Central memory CD8-positive, alpha-beta T cell (primary cell): ENCODE data around the gene CAMTA1.

Experiments
- ATAC-seq: fragments of 150-1000 bp; cut with Tn5 transposase; replicated peaks from 2 replicates; pipeline ENCODE4 v1.10.0; 2022; ENCODE audit warnings: mild to moderate bottlenecking, moderate FRiP score, moderate number of reproducible peaks; ENCODE audit not compliant: poor library complexity, severe bottlenecking; ENCODE audit errors: extremely low read depth
- DNase-seq, 2 donors: peaks; one replicate each; pipeline ENCODE4 v3.0.0; 2021; ENCODE audit warnings: low spot score in 2 of 2
- H3K27ac Mint-ChIP-seq: one replicate; pipeline ENCODE4 v1.8.0; 2022; ENCODE audit warnings: low read depth, mild to moderate bottlenecking, moderate library complexity, mixed read lengths
- H3K27me3 Mint-ChIP-seq: one replicate; pipeline ENCODE4 v1.8.0; 2022; ENCODE audit warnings: mixed read lengths
- H3K36me3 Mint-ChIP-seq: one replicate; pipeline ENCODE4 v1.8.0; 2022; ENCODE audit warnings: mild to moderate bottlenecking, moderate library complexity, mixed read lengths; ENCODE audit not compliant: insufficient read depth
- H3K4me1 Mint-ChIP-seq: one replicate; pipeline ENCODE4 v1.8.0; 2022; ENCODE audit warnings: mixed read lengths
- H3K4me3 Mint-ChIP-seq: one replicate; pipeline ENCODE4 v1.8.0; 2022; ENCODE audit warnings: mild to moderate bottlenecking, moderate library complexity, mixed read lengths
- H3K9me3 Mint-ChIP-seq: one replicate; pipeline ENCODE4 v1.8.0; 2022; ENCODE audit warnings: mixed read lengths

Gene CAMTA1

DNA sequence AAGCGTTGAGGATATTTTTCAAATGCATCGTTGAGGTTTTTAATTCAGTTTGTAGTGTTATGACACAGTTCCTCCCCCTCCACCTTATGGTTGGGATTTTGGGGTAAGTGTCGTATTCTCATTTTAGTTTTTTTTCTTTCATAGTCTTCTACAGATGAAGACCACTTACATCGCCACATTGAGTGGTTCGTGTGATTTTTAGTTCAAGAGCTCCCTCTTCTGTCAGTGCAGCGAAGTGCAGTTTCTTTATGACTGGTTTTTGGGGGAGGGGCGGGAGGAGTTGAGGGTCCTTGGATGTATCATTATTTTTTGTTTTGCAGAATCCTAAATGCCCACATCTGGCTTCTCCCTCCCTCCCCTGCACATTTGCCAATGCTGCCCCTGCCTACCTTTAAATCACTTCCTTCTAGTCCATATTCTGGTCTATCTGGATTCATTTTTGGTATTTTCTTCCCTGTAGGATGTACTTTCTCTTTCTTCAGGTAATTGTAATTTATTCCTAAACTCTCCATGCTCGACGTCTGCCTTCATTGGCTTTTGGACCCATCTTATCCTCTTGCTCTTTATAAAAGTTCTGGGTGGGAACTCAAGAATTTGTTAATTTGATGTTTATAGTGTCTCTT, 433.1 kb downstream of the CAMTA1 start:
- Mint-ChIP-seq H3K27ac (no peak overlapping the region), H3K4me3 (no peak overlapping the region), H3K9me3 (no peaks in the 10 kb centered on the region)

GRCh38 chr1:7219031-7219430, 433.8 kb downstream of the CAMTA1 start:
- ATAC-seq (no peak), DNase-seq (no peak)
- Mint-ChIP-seq H3K9me3 (no peaks in the 10 kb centered on the region), H3K27me3 (peaks cover 47% of the 10 kb centered on the region), H3K27ac (no peak overlapping the region), H3K4me3 (no peak overlapping the region), H3K4me1 (no peaks in the 10 kb centered on the region), H3K36me3 (no peaks in the 10 kb centered on the region)

More for the DNA sequence above, 433.1 kb downstream of the CAMTA1 start:
- no peak for ATAC-seq
- no peaks in the 10 kb centered on the region for H3K36me3 Mint-ChIP-seq
- H3K4me1 Mint-ChIP-seq: no peaks in the 10 kb centered on the region
- no peak for DNase-seq
- H3K27me3 Mint-ChIP-seq: peaks cover 47% of the 10 kb centered on the region

DNA sequence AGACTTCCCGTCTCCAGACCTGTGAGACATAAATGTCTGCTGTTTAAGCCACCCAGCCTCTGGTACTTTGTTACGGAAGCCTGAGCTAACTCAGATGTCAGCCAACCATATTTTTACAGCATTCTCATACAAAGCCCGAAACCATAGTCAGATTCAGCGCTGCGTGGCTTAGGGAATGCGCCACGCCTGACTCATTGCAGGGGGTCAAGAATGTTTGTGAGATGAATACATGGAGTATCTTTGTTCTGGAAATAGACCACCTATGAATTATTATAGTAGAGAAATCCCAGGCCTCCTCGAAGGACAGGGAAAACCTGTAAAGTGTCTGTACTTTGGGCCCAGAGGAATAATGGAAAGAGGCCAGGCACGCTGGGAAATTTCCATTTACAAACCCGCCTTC, 434.8 kb downstream of the CAMTA1 start:
- no peaks in the 10 kb centered on the region for H3K36me3 Mint-ChIP-seq
- no peaks in the 10 kb centered on the region for H3K4me1 Mint-ChIP-seq
- H3K27ac Mint-ChIP-seq: no peak overlapping the region
- no peaks in the 10 kb centered on the region for H3K9me3 Mint-ChIP-seq
- no peak for ATAC-seq
- no peak for DNase-seq
- H3K4me3 Mint-ChIP-seq: no peak overlapping the region
- H3K27me3 Mint-ChIP-seq: peaks cover 40% of the 10 kb centered on the region

DNA sequence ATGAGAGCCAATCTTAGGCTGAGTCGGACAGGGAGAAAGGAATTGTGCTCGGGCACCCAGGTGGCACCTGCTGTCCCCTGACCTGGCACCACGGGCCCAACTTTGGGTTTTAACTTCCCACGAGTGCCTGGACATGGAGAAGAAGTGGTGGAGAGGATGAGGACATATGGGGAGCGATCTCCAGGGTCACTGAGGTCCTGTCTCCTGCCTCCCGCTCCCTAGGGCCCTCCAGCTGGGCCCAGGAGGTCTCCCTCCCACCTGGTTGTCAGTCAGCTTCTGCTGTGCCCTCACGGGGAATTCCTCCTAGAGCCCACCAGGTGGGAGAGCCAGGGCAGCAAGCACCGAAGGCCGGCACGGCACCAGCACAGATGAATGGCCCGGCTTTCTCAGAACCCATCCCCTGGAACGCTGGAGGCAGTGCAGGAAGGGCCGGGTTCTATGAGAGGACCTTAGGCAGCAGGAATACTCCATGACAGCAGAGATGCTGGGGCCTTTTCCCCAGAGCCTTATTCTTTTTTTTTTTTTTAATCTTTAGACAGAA, 435.5 kb downstream of the CAMTA1 start:
- ATAC-seq (no peak), DNase-seq (no peak)
- Mint-ChIP-seq H3K9me3 (no peaks in the 10 kb centered on the region), H3K27ac (no peak overlapping the region), H3K4me3 (no peak overlapping the region), H3K4me1 (no peaks in the 10 kb centered on the region), H3K36me3 (no peaks in the 10 kb centered on the region), H3K27me3 (peaks cover 34% of the 10 kb centered on the region)

- no peaks in the 10 kb centered on the region for H3K9me3 Mint-ChIP-seq
- DNase-seq (no peak), ATAC-seq (no peak)
- no peaks in the 10 kb centered on the region for H3K36me3 Mint-ChIP-seq
- H3K4me1 Mint-ChIP-seq: no peaks in the 10 kb centered on the region
- no peak overlapping the region for H3K4me3 Mint-ChIP-seq
- no peak overlapping the region for H3K27ac Mint-ChIP-seq
- peaks cover 22% of the 10 kb centered on the region for H3K27me3 Mint-ChIP-seq
Measured at GRCh38 chr1:7221826-7222694, 436.8 kb downstream of the CAMTA1 start.

GRCh38 chr1:7222695-7223015, 437.4 kb downstream of the CAMTA1 start:
- ATAC-seq (no peak), DNase-seq (no peak)
- no peaks in the 10 kb centered on the region for H3K36me3 Mint-ChIP-seq
- H3K4me3 Mint-ChIP-seq: no peak overlapping the region
- H3K9me3 Mint-ChIP-seq: no peaks in the 10 kb centered on the region
- H3K27me3 Mint-ChIP-seq: peaks cover 16% of the 10 kb centered on the region
- H3K27ac Mint-ChIP-seq: no peak overlapping the region
- H3K4me1 Mint-ChIP-seq: no peaks in the 10 kb centered on the region

GRCh38 chr1:7223334-7224080, 438.3 kb downstream of the CAMTA1 start:
- no peaks in the 10 kb centered on the region for H3K9me3 Mint-ChIP-seq
- DNase-seq (no peak), ATAC-seq (no peak)
- no peak overlapping the region for H3K27ac Mint-ChIP-seq
- no peak overlapping the region for H3K4me3 Mint-ChIP-seq
- peaks cover 13% of the 10 kb centered on the region for H3K27me3 Mint-ChIP-seq
- H3K36me3 Mint-ChIP-seq: no peaks in the 10 kb centered on the region
- no peaks in the 10 kb centered on the region for H3K4me1 Mint-ChIP-seq

DNA sequence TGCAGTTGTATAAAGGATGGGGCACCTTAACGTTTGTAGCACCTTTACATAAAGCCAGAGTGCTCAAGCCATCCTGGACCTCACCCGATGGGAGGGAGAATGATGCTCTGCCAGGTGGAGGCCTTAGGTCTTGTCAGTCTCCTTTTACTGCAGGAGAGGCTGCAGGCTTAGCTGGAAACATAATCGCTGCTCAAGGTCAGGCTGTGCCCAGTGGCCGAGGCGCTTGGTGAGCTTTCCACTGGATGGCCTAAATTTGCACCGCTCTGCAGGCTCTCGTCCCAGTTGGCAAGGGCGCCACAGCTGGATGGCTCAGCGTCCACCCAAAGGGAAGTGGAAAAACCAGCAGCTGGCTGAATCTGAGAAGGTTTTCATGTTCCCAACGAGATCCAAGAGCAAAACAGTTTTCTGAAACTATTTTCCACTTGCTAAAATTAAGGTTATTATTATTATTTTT, 438.9 kb downstream of the CAMTA1 start:
- Mint-ChIP-seq H3K27ac (no peak overlapping the region), H3K4me1 (no peaks in the 10 kb centered on the region), H3K4me3 (no peak overlapping the region), H3K27me3 (peaks cover 11% of the 10 kb centered on the region), H3K9me3 (no peaks in the 10 kb centered on the region), H3K36me3 (no peaks in the 10 kb centered on the region)
- ATAC-seq (no peak), DNase-seq (no peak)

DNA sequence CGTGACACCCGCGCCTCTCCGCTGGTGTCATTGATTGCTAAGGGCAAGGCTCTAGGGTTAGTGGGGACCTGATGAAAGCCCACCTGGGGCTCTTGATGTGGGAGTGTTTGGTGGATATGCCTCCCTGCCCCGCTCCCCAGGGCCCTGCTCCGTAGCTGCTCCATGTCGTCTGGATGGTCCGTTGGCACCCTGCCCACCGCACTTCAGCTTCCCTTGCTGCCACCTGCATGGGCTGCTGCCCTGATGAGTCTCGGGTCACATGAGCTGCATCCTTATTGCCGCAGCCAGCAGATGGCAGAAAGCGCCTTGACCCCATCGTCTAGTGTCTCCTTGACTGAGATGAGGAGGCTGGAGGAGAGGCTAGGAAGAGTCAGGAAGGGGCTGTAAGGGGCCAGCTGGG, 439.4 kb downstream of the CAMTA1 start:
- Mint-ChIP-seq H3K9me3 (no peaks in the 10 kb centered on the region), H3K27ac (no peak overlapping the region), H3K36me3 (no peaks in the 10 kb centered on the region), H3K4me1 (no peaks in the 10 kb centered on the region), H3K27me3 (peaks cover 10% of the 10 kb centered on the region), H3K4me3 (no peak overlapping the region)
- no peak for DNase-seq
- ATAC-seq: no peak

DNA sequence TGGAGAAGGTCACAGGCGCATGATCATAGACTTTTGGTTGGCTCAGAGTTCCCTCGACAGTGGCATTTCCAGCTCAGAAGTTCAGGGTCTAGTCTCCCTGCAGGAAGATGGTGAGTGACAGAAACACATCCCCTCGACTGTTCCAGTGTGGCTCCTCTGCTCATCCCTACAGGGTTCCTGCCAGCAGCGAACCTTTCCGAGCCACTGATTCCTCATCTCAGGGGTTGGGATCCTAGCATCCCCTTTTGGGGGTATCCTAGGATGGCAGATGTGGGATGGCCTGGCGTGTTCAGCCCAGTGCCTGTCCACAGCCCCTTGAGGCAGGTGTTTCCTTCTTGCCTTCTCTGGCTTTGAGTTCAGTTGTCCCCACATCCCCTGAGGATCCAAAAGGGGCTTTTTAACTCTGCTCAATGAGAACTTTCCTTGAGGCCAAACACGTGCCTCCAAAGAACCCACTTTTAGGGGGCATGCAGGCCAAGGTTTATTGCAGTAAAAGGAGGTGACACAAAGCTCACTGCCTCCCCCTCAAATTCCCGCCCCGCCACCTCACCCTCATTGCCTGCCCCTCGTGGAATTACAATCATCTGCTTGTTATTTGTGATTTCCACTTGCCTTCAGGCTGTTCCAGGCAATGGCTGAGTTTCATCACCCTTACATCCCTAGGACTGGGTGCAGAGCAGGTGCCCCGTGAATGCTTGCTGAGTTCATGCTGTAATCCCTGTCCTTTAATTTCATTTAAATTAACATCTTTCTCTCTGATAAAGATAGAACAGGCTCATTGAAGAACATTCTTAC, 440.7 kb downstream of the CAMTA1 start:
- DNase-seq: no peak
- Mint-ChIP-seq H3K9me3 (no peaks in the 10 kb centered on the region), H3K4me3 (no peak overlapping the region), H3K36me3 (no peaks in the 10 kb centered on the region), H3K27me3 (peaks cover 10% of the 10 kb centered on the region), H3K27ac (no peak overlapping the region), H3K4me1 (no peaks in the 10 kb centered on the region)
- no peak for ATAC-seq

- no peak overlapping the region for H3K4me3 Mint-ChIP-seq
- peaks cover 10% of the 10 kb centered on the region for H3K27me3 Mint-ChIP-seq
- no peak for ATAC-seq
Measured at GRCh38 chr1:7227654-7228053, 442.4 kb downstream of the CAMTA1 start.

More at GRCh38 chr1:7227654-7228053, 442.4 kb downstream of the CAMTA1 start:
- Mint-ChIP-seq H3K36me3 (no peaks in the 10 kb centered on the region), H3K27ac (no peak overlapping the region), H3K9me3 (no peaks in the 10 kb centered on the region), H3K4me1 (no peaks in the 10 kb centered on the region)
- DNase-seq: no peak
